A549 treated with ZK216348 at 1 μM for 4 hours (cell line): Measurements from ENCODE around the gene ZBTB22. TPM values are rescaled to one million over a fixed set of nuclear protein-coding genes. Genes with fewer than 3 reads are reported as not detected.

Experiments
- total RNA-seq: library from RNA; stranded (reverse); fragments of 200-300 nt; extraction: Qiagen RNA extraction; gene quantifications from 5 replicates; pipeline ENCODE4 v1.2.3, GENCODE V29; 2022; ENCODE audit warnings: low read depth

ZBTB22 gene, protein sequence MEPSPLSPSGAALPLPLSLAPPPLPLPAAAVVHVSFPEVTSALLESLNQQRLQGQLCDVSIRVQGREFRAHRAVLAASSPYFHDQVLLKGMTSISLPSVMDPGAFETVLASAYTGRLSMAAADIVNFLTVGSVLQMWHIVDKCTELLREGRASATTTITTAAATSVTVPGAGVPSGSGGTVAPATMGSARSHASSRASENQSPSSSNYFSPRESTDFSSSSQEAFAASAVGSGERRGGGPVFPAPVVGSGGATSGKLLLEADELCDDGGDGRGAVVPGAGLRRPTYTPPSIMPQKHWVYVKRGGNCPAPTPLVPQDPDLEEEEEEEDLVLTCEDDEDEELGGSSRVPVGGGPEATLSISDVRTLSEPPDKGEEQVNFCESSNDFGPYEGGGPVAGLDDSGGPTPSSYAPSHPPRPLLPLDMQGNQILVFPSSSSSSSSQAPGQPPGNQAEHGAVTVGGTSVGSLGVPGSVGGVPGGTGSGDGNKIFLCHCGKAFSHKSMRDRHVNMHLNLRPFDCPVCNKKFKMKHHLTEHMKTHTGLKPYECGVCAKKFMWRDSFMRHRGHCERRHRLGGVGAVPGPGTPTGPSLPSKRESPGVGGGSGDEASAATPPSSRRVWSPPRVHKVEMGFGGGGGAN
- 2.1 to 5.4 TPM (median 4.1 TPM) in 5 replicates for total RNA-seq

DNA sequence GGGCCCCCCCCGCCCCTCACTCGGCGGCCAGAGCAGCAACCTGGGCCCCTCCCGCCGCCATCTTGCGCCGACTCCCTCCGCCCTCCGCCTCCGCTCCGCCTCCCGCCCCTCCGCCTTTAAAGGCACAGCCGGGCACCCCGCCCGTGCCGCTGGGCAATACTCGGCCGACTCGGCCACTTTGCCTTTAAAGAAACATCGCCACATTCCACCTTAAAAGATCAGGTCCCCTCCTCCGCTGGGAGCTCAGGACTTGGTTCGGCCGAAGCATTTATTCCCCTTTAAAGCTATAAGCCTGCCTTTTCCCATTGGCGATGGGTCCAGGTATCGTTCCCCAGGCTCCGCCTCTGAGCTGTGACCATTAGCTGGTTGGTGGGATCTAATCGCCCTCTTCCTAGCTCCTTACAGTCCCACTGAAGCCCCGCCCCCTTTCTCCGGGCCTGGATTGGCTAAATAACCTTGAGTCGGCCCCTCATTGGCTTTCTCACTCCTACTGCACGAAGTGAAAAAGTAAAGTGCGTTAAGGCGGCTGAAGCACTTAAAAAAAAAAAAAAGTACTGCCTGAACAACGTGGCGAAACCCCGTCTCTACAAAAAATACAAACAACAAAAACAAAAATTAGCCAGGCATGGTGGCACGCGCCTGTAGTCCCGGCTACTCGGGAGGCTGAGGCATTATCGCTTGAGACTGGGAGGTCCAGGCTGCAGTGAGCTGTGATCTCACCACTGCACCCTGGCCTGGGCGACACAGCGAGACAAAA is at the start of gene ZBTB22:
Gene ZBTB22, minus strand, starts transcription at position 76 of the 757 bp plus-strand sequence. CDS start 828 bp downstream, outside the sequence.

DNA sequence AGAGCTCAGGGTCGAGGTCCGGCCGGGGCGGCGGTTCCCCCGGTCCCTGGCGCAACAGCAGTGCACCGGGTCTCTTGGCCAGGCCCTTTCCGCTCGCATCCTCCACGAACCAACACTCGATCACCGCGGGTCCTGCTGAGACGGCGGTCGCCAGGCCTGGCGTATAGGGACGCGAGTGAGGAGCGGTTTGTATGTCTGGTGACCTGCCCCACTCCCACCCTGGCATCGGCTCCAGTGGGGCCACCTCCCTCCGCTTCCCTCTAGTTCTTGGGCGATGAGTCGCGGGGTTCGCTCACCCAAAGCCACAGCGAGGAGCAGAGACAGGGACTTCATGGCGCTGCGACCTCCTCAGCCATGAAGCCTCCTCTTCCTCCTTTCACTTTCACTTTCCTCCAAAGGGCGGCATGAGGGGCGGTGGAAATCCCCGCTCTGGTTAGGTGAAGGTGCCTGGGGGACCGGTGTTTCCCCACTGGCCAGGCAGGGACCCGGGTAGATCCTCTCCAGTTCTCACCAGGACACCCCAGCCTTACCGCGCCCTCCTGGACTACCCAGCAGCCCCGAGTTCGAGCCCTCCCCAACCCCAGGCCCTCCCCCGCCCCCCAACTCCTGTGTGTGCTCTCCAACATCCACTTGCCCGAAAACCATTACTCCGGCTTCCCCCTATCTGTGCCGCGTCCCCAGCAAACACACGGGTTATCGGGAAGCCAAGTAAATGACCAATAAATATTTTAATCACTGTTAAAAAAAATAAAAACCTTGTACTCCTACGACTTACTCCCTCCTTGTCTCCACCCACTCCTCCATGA is 3.6 kb downstream of the ZBTB22 start, which contains the start of gene TAPBP:
Gene TAPBP, minus strand, starts transcription at position 370 of the 806 bp plus-strand sequence. Its CDS starts 37 bp downstream, at position 333.

DNA sequence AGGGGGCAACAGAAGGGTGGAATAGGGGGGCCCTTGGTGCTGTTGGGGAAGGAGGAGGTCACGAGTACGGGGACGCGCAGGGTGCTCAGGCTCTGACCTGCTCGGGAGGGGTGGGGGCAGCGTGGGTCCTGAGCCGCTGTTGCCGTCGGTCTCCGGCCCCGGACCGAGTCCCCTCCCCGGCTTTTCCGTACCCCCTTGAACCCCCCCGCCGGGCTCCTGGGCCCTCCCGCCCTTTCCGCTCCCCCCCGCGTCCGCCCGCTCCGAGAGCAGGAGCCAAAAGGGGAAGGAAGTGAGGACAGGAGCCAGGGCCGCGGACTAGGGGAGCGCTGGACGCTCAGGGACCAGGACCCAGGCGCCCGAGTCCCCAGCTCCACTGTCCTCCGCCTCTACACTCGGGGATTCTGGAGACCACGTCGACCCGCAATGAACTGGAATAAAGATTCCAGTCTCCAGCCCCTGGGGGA is 18.7 kb downstream of the ZBTB22 start, which contains the start of gene RGL2:
Gene RGL2, minus strand, starts transcription at position 170 of the 464 bp plus-strand sequence. CDS start 332 bp downstream, outside the sequence.

DNA sequence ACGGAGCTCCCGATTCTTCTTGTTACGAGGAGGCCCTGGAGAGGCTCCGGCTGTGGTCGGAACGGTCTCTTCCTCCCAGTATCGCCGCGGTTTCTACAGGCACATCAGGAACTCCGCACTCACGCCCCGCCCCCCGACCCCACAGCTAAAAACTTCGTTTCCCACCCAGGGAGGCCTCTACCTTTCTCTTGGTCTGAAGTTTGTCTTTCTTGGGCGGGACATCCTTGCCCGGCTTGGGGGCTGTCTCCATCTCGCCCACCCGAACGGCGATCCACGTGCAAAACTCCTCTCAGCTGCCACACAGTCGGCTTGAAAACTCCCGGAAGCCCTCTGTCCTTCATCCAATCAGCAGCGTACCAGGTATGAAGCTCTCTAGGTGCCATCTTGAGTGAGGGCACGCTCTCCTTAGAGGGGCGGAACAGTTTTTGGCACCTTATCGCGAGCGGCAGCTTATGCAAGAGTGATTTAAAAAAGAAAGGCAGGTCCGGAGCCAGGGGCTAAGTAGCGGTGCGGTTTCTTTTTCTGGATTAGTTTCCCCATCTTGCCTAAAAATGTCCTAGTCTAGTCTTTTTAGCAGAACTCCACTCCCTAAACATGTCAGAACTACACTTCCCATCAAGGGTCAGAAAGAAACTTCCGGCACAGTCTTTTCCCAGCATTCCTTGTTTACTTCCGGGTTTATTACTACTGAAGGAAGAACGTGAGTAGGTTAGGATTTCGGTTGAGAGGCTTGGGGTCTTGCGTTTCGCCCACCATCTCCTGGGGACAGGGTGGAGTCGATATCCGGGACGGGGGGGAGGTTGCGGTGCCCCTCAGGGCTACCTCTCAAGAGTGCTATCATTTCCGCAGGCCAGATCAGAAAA is 28.4 kb downstream of the ZBTB22 start, which contains the start of the genes PFDN6 and WDR46:
Gene PFDN6, plus strand, starts transcription at position 681 of the 863 bp plus-strand sequence. CDS start 256 bp downstream, outside the sequence.
Gene WDR46, minus strand, starts transcription at position 319 of the 863 bp plus-strand sequence. Its CDS starts 69 bp downstream, at position 250.

DNA sequence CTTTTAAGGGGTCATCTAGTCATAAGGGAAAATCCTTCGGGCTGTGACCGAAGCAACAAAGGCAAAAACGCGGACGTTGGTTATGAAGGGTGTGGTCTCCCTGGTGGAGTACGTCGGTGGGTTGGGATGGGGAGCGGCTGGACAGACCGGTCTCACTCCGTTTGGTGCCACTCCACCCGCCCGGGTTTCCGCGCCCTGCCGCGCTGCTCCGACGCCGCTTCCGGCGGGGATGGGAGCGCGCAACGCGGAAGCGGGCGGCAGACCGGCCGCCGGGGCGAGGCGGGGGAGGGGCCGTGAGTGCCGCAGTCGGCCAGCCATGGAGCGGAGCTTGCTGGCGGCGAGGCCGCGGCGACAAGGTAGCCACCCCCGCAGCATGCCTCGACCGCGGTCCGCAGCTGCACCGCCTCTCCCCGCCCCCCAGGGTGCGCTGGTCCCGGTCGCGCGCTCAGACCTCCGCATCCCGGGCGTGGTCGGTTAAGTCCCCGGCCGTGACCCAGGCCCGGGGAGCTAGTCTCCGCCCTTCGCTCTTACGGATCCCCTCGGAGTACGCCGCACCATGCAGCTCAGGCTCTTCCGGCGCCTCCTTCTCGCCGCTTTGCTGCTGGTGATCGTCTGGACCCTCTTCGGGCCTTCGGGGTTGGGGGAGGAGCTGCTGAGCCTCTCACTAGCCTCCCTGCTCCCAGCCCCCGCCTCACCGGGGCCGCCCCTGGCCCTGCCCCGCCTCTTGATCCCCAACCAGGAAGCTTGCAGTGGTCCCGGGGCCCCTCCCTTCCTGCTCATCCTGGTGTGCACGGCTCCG is 40.5 kb downstream of the ZBTB22 start, which contains the start of gene B3GALT4:
Gene B3GALT4, plus strand, starts transcription at position 260 of the 799 bp plus-strand sequence. Its CDS starts 297 bp downstream, at position 557.

DNA sequence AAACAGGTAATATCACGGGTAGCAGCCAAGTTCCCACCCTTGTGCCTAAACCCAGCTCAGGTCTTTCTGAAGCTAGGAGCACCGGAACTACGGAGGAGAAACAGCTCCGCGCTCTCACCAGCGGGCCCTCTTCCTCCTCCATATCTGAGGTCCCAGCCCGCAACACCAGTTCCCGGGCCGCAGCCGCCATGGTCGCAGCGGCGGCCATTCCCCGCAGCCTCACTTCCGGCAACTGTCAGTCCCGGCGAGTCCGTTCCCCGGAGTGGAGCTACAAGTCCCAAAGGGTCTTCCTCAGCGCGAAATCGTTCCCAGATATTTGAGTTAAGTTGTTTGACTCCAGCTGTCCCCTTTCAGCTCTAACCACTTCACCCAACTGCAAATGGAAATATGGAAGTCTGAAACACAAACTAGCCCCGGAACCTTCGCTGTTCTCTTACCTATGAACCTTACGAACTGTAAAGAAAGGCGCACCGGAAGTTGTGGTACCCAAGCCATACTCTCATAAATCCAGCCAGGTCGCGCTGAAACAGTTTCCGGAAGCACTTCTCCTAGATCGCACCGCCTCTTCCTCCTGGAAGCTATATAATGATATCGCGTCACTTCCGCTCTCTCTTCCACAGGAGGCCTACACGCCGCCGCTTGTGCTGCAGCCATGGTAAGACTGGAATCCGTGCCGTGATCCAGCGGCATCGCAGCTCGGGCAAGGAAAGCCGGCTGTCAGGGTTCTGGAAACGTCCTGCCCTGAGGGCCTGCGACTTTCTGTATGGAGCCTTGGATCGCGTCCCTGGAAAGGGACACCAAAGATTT is 45.9 kb downstream of the ZBTB22 start, which contains the start of the genes RPS18 and VPS52:
Gene RPS18, plus strand, starts transcription at position 608 of the 807 bp plus-strand sequence. Its CDS starts 45 bp downstream, at position 653.
Gene VPS52, minus strand, starts transcription at position 409 of the 807 bp plus-strand sequence. Its CDS starts 201 bp downstream, at position 208.

Other genes starting within 250 kb of the ZBTB22 start
- 0.05 TPM in 1 of 5 replicates, not detected in the others for gene HLA-DPA1, start 244.1 kb downstream of the ZBTB22 start, total RNA-seq
- not detected in 5 replicates for gene HLA-DPB1, start 241.8 kb downstream of the ZBTB22 start, total RNA-seq
- 0.71 to 1.5 TPM (median 0.79 TPM) in 5 replicates for gene COL11A2, start 125.3 kb downstream of the ZBTB22 start, total RNA-seq
- gene RXRB, start 117.1 kb downstream of the ZBTB22 start, total RNA-seq: 14.6 to 23.6 TPM (median 21.7 TPM) in 5 replicates
- gene SLC39A7, start 116.9 kb downstream of the ZBTB22 start, total RNA-seq: 99.1 to 115 TPM (median 112 TPM) in 5 replicates
- gene HSD17B8, start 113.1 kb downstream of the ZBTB22 start, total RNA-seq: 9.7 to 16.5 TPM (median 14.8 TPM) in 5 replicates
- 19.0 to 27.0 TPM (median 24.7 TPM) in 5 replicates for gene RING1, start 109.2 kb downstream of the ZBTB22 start, total RNA-seq
- gene VPS52, start 45.9 kb downstream of the ZBTB22 start, total RNA-seq: 17.5 to 19.4 TPM (median 18.5 TPM) in 5 replicates
- 2,468 to 2,870 TPM (median 2,583 TPM) in 5 replicates for gene RPS18, start 45.7 kb downstream of the ZBTB22 start, total RNA-seq
- 0.47 to 1.1 TPM (median 0.66 TPM) in 5 replicates for gene B3GALT4, start 40.6 kb downstream of the ZBTB22 start, total RNA-seq
- gene WDR46, start 28.5 kb downstream of the ZBTB22 start, total RNA-seq: 51.7 to 59.6 TPM (median 56.5 TPM) in 5 replicates
- 95.5 to 148 TPM (median 103 TPM) in 5 replicates for gene PFDN6, start 28.1 kb downstream of the ZBTB22 start, total RNA-seq
- 9.4 to 15.3 TPM (median 14.0 TPM) in 5 replicates for gene RGL2, start 18.8 kb downstream of the ZBTB22 start, total RNA-seq
- 30.8 to 42.7 TPM (median 36.7 TPM) in 5 replicates for gene TAPBP, start 3.7 kb downstream of the ZBTB22 start, total RNA-seq
- gene DAXX, start 5.2 kb upstream of the ZBTB22 start, total RNA-seq: 38.1 to 39.7 TPM (median 38.5 TPM) in 5 replicates
- 33.8 to 49.0 TPM (median 44.2 TPM) in 5 replicates for gene KIFC1, start 74.1 kb upstream of the ZBTB22 start, total RNA-seq
- 10.0 to 20.7 TPM (median 17.9 TPM) in 5 replicates for gene PHF1, start 93.3 kb upstream of the ZBTB22 start, total RNA-seq
- gene CUTA, start 100.4 kb upstream of the ZBTB22 start, total RNA-seq: 139 to 237 TPM (median 202 TPM) in 5 replicates
- gene SYNGAP1, start 102.3 kb upstream of the ZBTB22 start, total RNA-seq: 3.7 to 9.2 TPM (median 5.1 TPM) in 5 replicates
- 10.2 to 12.0 TPM (median 11.1 TPM) in 5 replicates for gene ZBTB9, start 136.8 kb upstream of the ZBTB22 start, total RNA-seq